NK-92 treated with Interleukin-12 subunit alpha and Interleukin-12 subunit beta, amount 100 ng/mL, for 24 hours (cell line): Measurements from ENCODE around the gene TTC33.
"Not testable (repeated sequence)": the region's sequence is repeated elsewhere in the genome, so short reads cannot be mapped to it uniquely, and the experiment has no call there.

Experiments used
- DNase-seq: peaks from one replicate; lab custom pipeline; 2025; lab: John Stamatoyannopoulos, UW

TTC33 gene

DNA sequence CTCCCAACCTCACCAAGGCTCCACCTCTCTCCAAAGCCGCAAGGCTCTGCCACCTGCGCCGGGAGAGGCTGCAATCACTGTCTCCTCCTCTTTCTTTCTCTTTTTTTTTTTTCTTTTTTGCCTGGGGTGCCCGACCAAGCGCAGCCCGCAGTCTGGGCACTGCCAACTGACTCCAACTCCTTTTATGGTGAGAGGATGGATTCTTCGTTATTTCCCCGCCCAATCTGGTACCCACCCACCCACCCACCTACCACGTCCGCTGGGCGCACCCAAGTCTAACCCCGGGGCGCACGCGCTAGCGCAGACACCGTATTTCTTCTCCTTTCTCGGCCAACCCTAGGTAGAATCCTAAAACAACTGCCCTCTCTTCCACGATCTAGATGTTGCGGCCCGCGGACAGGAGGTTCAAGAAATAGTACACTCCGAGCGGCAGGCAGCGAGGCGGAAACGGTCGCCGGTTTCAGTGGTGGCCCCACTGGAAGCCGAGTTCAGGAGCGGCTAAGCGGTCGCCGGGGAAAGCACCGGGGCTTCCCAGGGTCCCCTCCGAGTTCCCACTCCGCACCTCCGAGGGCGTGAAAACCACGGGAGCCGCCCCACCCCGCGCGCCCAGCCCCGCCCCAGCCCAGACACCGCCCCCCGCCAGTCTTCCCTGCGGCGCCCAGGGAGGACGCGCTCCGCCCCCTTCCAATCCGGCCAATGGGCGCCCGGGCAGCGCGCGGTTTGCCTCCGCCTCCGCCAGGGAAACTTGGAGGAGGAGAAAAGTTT is 76.4 kb downstream of the TTC33 start:
- peak; percentile 94 for DNase-seq

DNA sequence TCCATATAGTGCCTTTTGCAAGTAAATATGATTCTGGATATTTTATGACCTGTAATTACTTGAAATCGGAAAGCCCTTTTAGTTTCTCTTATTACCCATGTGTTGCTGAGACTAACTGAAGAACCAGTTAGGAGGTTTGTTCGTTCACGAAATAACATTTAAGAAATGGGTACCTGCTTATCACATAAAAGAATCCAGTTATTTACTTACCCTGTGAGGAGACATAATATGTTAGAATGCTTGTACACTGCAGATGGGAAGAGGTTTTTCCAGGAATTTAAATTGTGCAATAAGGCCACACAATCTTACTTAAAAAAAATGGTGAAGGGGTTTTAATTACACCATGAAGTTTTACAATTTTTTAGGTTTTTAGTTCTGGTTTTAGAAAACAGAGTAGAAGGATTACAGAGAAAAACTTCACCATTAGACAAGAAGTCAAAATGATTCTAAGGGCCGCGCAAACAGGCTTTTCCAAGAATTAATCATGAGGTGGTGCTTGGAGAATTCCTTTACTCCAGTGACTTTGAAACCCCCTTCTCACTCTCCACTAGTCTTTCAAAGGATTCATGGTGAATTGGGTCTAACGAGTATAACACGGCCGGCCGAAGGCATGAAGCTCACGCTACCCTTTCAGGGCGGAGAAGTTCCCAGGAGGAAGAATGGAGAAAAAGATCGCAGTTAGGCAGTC is 77.2 kb downstream of the TTC33 start:
- no peak for DNase-seq

DNA sequence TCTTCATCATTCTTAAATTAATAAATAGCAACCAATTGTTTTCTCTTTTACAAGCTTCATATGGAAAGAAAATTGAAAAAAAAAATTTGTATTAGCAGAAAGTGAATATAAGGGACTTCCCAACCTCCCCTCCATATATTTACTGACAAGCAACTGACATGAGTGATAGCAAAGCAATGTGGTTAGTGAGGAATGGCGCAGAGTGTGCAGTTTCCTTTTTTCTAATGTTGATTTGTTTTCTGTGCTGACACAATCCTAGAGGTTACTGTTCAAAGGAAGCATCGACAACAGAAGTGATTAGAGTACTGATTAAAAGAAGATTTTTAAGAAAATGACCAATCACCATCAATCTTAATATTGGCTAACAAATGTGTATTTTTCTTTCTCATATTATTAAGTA is 77.7 kb downstream of the TTC33 start:
- no peak for DNase-seq

DNA sequence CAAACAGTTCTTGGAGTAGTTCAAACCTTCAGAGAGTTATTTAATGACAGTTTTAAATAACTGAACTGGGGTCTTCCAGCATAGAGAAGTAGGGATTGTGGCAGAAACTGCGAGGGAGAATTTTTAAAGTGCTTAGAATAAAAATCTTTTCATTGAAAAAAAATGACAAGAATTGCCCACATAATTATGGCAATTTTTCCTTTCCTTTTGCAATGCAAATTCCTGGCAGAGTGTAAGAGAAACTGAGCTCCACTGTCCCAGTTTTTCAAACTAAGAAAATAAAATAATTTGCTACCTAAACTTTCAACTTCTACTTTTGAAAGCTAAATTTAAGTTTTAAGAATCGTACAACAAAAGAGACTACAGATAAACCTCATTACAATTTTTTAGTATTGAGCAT is 78.3 kb downstream of the TTC33 start:
- DNase-seq = no peak

DNA sequence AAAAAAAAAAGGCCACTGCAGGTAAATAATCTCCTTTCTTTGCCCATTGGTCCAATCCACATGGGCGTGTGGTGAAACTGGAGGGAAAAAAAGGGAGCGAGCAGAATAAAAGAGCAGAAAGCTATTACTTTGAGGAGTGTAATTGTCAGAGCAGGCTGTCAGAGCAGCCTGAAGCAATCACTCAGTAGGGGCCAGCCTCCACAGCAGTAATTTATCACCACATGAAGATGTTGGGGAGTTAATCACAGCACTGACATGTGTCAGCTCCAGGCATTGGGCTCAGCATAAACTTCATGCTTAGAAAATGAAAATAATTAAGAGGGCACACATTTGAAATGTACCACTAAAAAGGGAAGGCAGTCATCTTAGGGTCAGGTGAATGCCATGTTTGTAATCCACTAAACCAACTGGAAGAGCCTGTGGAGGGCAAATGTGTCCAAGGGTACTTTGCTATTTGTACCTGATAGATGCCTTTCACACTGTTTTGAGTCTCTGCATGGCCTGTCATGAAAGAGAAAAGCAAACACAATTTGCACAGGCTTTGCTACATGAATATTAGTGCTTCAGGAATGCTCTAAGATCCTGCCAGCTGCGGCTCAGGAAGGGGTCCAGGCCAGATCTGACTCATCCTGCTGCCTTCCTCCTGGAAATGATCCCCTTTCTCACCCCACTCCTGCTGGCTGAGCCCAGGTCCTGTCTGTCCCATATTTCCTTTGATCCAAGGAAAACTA is 79.0 kb downstream of the TTC33 start:
- no peak for DNase-seq

DNA sequence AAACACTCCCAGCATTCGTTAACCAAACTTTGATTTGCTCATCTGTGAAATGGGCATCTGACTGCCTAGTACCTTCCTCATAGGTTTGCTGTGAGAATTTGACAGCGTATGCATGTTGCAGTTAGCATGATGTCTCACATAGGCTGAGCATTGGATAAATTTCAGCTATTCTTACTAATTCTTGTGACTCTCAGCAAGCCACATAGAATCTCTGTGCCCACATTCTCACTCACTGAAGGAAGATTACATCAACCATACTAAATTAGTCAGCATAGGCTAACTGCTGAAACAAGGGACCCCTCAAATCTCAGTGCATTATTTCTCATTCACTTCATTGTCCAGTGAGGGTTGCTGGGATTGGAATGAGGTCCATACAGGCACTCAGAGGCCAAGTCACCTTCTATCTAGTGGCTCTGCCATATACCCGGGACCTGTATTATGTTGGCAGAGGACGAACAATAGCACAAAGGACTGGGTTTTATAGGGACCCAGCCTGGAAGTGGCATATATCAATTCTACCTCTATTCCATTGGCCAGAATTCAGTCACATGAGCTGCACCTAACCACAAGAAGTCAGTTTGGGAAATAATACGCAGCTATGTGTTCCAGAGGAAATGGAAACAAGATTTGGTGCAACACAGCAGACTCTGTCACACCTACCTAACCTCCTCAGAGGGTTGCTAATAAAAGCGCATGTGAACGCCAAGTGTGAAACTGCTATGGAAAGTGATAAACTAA is 80.2 kb downstream of the TTC33 start:
- DNase-seq = peak; percentile 43

DNA sequence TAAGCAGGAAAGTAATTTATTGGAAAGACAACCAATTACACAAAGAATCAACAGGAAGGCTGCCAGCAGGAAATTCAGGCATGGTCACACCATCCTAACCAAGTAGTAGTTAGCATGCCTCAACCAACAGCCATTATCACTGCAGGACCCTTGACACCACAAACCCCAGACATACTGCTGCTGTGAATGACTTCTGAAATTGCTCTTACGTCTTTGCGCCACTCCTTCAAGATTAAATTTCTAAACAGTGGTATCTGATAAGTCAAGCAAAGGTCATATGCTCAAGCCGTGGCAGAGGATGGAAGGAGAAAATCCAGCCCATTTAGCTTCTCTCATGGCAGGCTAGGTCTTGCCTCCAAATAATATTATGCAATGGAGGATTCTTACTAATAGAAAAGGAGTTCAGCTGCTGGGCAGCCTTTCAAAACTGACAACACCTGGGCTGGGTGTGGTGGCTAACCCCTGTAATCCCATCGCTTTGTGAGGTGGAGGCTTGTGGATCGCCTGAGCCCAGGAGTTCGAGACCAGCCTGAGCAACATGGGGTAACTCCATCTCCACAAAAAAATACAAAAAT is 81.0 kb downstream of the TTC33 start:
- no peak for DNase-seq

DNA sequence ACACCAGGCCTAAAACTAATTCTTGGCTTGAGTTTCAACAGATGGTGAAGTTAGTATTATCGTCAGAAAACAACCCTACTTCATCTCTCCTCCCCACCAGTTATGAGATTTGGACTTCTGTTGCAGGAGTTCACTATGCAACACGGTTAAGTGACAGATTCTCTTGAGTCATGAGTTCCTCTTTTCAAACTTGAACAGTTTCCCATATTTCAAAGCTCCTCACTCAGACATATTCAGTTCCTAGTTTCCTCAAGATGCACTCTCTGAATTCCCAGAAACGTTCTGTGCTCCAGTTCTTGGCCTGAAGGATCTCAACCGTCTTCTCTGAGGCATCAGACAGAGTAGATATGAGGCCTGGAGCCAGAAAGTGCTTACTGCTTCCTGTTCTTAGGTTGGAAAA is 83.3 kb downstream of the TTC33 start:
- no peak for DNase-seq

DNA sequence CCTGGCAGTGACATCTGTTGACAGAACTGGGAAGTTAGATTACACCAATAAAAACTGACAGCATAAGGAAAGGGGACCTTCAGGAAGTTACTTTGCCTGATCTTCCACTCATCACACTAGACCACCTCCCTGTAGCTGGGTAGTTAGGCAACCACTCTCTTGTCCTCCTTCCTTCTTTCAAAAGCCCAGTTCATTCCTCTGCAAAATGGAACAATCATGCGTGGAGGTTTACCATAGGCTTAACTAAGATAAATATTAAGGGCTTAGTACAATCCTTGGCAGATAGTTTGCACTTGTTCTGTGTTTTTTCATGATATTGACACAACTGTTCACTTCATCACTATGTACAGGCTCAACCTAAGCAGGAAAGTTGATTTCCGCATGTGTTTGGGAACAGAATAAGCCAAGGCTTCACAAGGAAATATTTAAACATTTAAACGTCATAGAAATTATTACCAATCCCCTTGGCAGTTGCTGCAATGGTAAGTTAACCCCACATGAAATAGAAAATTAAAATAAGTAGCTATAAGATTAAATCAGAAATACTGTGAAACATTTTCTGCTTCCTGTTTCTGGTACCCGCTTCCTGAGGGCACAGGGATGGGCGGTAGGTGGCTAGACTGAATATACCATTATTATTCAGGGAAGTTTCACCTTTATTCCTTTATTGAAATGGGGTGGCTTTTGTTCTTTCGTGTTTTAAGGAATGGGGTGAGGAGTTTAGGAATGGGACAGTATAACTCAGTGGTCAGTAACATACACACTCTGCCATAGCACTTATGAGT is 86.0 kb downstream of the TTC33 start:
- DNase-seq = no peak

DNA sequence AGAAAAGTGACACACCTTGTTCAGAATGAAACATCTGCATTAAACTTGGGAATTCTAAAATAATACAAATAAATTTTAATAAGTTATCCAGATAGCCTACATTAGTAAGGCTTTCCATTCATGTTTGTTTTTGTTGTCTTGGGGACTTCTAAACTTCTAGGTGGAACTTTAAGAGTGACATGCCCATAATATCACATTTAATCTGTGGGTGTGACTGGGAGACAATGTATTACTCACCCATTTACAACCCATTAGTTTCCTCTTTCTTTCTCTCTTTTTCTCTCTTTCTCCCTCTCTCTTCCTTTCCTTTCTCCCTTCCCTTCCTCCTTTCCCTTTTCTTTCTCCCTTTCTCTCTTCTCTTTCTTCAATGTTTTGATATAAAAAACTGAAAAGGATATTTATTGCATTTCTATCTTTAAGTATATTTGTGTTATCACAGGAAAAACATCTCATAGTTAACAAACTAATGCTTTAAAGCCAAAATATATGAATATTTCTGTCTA is 88.5 kb downstream of the TTC33 start:
- DNase-seq = no peak

DNA sequence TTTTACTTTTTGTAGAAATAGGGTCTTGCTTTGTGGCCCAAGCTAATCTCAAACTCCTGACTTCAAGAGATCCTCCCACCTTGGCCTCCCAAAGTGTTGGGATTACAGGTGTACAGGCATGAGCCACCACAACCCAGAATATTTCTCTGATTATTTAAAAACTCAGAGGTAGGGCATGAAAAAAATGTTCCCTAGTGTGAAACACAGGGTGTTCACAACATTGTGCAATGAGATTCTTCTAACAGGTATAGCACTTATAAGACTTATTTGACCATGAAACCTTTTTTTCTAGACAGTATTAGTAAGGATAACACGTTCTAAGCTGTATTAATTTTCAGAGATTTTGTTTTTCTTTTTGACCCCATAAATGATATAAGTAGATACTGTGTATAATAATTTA is 89.1 kb downstream of the TTC33 start:
- no peak for DNase-seq

DNA sequence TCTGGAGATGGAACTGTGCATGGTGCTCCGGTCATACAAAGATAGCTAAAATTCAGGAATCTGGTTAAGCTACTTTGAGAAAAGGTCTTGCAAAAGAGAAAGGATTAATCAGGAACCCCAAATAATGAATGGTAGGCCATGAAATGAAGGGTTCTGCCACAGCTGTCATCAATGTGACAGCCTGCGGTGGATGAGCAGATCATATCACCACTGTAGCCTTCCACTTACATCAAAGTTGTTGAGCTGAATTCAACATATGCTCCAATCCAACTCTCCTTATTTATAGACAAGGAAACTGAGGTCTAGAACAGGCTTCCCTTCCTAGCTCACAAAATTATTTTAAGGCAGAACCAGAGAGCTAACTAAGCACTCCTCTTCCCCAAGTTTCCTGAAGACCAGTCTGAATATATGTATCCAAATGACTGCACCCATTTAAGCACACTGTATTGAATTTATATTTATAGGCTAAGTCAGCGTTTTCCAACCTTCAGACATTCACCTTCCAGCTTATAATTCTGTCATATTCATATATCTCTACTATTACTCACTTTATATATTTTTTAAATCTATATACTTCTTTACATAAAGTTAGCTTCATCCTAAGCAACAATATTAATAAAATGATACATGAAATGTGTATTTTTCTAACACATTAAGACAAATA is 90.0 kb downstream of the TTC33 start:
- DNase-seq = no peak

DNA sequence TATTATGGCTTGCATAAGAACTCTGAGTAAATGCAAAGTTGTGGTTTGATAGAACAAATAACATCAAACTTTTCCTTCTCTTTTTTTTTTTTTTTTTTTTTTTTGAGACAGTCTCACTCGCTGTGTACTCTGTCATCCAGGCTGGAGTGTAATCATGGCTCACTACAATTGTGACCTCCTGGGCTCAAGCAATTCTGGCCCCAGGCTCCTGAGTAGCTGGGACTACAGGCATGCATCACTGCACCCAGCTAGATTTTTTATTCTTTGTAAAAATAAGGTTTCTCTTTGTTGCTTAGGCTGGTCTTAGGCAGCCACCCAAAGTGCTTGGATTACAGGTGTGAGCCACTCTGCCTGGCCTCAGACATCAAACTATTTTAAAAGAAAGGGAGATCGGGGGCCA is 95.0 kb downstream of the TTC33 start:
- DNase-seq = no peak

DNA sequence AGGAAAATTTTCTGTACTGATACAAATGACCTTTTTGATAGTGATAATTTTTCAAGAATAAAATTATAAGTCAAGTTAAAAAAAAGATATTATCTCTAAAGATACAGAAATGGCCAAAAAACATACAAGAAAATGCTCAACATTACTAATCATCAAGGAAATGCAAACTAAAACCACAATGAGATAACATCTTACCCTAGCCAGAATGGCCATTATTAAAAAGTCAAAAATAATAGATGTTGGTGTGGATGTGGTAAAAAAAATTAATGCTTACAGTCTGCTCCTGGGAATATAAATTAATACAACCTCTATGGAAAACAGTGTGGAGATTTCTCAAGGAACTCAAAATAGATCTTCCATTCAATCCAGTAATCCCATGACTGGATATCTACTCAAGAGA is 99.0 kb downstream of the TTC33 start:
- DNase-seq = no peak

DNA sequence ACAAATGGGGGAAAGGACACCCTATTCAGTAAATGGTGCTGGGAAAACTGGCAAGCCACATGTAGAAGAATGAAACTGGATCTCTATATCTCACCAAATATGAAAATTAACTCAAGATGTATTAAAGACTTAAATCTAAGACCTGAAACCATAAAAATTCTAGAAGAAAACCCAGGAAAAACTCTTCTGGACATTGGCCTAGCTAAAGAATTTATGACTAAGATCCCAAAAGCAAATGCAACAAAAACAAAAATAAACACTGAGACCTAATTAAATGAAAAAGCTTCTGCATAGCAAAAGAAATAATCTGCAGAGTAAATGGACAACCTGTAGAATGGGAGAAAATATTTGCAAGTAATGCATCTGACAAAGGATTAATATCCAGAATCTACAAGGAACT is 99.7 kb downstream of the TTC33 start:
- DNase-seq = not testable (repeated sequence)

DNA sequence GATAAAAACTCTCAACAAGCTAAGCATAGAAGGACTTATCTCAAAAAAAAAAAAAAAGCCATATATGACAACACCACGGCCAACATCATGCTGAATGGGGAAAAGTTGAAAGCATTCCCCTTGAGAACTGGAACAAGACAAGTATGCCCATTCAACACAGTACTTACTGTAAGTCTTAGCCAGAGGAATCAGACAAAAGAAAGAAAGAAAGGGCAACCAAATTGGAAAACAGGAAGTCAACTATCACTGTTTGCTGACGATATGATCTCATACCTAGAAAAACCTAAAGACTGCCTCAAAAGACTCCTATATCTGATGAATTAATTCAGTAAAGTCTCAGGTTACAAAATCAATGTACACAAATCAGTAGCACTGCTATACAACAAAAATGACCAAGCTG is 100.6 kb downstream of the TTC33 start:
- DNase-seq = no peak

DNA sequence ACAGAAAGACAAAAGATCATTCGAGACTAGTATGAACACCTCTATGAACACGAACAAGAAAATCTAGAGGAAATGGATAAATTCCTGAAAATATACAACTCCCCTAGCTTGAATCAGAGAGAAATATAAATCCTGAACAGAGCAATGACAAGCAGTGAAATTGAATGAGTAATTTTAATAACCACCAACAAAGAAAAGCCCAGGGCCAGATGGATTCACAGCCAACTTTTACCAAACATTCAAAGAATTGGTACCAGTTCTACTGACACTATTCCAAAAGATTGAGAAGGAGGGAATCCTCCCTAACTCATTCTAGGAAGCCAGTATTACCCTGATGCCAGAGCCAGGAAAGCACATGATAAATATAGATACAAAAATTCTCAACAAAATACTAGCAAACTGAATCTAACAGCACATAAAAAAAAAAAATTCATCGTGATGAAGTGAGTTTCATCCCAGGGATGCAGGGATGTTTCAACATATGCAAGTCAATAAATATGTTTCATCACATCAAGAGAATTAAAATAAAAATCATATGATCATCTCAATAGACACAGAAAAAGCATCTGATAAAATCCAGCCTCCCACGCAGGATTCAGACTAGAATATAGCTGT is 101.3 kb downstream of the TTC33 start:
- DNase-seq = no peak

DNA sequence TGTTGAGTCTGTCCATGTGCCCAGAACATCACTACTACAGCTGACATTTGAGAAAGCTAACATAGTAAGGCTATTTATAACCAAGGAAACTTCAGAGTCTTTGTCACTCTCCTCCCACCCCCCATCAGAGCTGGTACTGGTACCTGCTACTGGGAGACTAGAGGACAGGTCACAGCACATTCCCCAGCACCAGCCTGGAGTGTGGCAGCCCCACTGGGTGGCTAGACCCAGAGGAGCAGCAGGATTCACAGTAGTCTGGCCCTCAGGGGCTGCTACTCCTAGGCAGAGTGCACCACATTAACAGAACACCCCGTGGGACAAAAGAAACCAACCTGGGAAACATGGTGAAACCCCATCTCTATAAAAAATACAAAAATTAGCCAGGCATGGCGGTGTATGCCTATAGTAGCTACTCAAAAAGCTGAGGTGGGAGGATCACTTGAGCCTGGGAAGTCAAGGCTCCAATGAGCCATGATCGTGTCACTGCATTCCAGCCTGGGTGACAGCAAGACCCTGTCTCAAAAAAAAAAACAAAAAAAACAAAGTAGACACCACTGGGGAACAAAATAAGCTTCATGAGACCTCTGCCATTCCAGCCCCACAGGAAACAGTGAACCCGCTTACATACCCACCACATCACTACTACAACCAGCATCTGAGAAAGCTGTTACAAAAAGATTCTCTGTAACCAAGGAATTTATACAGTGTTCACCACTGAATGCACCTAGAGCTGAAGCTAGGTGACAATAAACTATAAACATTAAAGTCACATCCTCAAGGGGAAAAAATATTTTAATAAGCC is 102.3 kb downstream of the TTC33 start:
- no peak for DNase-seq
